ENCODE data around the gene ITPR2. TPM values are rescaled to one million over a fixed set of nuclear protein-coding genes. Genes with fewer than 3 reads are reported as not detected.
"Not testable (repeated sequence)": the region's sequence is repeated elsewhere in the genome, so short reads cannot be mapped to it uniquely, and the experiment has no call there.

ITPR2 gene
- total RNA-seq, 1 experiment from 2014 or later = 9.3 TPM

DNA sequence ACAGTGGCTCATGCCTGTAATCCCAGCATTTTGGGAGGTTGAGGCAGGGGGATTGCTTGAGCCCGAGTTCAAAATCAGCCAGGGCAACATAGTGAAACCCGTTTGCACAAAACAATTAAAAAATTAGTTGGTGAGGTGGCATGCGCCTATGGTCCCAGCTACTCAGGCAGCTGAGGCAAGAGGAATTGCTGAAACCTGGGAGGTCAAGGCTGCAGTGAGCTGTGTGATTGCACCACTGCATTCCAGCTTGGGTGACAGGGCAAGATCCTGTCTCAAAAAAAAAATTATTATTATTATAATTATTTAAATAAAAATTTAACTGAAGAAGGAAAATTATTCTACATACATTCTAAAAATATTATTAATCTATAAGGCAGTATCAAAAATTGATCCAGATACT lies 164.1 kb downstream of the ITPR2 start:
- DNase-seq (ENCODE audit: low spot score) = no peak

DNA sequence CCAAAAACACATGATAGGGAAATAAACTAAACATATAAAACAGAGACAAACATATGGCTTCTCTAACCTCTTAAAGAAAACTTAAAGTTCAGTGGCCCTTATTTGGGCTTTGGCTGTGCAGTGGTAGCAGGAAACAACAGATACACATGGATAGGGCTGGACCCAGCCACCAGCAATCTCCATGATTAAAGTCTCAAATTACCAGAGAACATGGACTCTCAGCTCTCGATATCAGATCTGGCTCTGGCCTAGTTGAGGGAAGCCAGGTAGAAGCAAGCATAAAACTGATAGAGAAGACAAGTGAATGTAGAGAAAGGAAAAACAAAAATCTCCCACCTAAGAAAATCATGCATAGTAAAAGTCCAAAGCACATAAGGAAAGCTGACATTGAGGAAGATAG lies 164.8 kb downstream of the ITPR2 start:
- DNase-seq (ENCODE audit: low spot score) = no peak

DNA sequence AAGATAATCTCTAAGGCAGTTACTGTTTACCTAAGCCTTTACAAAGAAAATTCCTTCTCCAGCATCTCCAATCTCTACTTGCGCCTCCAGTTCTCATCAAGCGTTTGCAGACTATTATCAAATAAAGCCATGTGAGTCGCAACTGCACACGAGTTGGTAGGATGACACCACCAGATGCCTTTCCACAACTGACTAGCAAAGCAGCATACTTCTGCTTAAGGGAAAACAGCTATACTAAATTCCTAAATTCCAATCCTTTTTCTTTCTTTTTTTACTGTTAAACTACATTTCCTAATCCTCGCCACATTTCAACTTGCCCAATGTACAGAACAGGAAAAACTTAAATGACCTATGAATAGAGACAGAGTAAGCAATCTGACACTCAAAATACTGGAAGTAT lies 166.7 kb downstream of the ITPR2 start:
- no peak for DNase-seq (ENCODE audit: low spot score)

DNA sequence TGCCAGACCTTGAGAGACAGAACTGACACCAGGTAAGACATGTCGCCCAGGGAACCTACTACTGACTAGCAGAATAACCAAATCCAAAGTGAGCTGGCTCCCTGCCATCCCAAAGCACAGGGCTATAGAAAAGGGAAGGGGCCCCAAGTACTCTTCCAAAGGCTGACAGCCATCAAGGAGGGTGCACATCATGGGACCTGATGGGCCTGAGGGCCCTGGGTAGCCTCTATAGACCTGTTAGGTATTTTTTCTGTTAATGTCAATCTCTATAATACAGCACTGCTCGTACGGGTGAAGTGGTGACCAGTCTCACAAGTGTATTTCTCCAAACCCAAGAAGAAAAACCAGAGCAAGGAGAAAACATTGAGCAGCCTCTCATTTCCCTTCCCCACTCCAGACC lies 171.6 kb downstream of the ITPR2 start:
- DNase-seq (ENCODE audit: low spot score) = no peak

DNA sequence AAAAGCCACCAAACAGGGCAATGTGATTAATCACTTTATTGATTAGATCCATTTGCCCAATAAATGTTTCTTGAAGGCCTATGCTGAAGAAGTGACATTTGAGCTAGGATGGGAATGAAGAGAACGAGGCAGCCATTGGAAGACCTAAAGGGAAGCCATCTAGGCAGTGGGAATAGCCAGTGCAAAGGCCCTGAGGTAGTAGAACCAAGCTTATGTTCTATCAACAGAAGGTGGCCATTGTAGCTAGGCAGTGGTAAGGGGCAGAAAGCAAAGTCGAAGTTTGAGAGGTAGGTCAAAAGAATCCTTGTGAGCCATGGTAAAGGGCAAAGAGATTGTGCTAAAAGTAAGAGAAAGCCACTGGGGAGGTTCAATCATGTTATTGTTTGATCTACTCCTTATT lies 173.1 kb downstream of the ITPR2 start:
- DNase-seq (ENCODE audit: low spot score) = no peak

DNA sequence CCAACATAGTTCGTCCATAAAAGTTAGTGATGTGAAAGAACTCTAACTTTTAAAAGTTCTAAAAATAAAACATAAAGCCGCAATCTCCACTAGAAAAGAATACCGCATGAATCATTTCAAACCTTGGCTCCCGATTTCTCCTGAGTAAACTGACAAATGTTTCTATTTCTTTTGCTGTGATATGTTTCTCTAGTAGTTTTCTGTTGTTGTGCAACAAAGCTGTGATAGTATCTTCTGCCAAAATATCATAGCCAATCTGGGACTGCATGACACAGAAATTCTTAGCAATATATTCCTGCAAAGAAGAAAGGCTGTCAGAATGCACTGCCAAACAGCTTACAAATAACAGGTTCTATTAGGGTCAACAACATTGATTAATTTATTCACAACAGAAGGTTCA lies 174.0 kb downstream of the ITPR2 start:
- DNase-seq (ENCODE audit: low spot score) = no peak

DNA sequence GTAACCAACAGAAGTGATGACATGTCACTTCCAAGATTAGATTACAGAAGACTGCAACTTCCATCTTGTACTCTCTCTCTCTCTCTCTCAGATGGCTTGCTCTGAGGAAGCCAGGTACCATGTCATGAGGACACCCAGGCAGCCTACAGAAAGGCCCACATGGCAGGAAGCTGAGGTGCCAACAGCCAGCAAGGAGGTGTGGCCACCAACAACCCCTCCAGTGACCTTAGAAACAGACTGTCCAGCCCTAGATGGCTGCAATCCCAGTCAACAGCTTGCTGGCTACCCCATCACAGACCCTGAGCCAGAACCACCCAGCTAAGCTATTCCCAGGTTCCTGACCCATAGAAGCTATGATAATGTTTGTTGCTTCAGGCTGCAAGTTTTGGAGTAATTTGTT lies 178.4 kb downstream of the ITPR2 start:
- no peak for DNase-seq (ENCODE audit: low spot score)

DNA sequence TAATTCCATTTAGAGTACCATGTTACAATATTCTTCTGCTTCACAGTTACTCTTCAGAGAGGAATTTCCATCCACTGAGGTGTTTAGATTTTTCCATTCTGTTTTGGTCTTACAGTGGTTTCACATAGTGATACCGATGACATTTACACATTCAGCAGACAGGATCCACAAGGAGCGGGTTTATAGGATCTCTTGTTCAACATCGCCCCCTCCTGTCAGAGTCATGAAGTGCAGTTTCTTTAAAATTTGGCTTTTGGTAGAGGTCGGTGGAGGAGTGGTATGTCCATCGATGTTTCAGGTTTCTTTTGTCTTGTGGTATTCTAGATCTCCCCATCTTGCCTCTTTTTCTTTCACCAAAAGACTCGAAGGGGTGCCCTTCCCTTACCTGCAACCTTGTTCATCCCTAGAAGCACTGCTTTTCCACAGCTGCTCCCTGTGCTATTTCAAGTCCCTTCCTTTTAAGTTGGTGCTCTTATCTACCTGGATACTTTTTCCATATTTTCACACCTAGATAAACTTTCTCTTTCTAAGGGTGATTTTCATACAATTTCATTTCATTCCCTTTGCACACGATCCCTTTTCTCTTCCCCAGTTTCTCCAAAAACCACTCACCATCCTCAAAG lies 181.3 kb downstream of the ITPR2 start:
- peak; percentile 57 for DNase-seq (ENCODE audit: low spot score)

DNA sequence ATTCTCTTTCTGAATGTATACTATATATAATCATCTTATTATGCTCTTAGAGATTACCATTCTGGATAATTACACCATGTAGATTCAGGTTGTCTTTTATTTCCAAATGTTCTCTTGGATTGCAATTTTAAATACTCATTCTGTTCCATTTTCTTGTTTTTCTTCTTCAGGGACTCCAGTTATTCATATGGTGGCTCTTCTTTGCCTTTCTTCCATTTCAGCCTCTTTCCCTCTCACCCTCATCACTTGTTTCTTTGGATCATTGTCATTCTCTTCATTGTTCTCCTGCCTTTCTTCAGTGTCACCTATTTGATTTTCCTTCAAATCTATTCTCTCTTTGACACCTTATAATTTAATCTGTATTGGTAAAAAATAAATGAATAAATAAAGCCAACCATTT lies 182.0 kb downstream of the ITPR2 start:
- DNase-seq (ENCODE audit: low spot score) = no peak

DNA sequence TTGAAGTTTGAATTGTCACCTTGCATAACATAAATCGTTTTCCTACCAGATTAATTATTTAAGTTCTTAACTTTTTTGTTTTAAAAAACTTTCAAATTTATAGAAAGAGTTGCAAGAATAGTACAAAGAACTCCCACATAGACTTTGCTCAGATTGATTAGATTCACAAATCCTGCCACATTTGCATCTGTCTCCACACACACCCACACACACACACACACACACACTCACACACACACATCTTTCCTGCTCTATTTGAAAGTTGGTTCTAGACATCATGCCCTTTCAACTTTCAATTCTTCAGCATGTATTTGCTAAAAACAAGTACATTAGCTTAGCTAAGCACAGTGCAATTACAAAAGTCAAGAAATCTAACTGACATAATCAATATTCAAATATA lies 184.0 kb downstream of the ITPR2 start:
- no peak for DNase-seq (ENCODE audit: low spot score)

DNA sequence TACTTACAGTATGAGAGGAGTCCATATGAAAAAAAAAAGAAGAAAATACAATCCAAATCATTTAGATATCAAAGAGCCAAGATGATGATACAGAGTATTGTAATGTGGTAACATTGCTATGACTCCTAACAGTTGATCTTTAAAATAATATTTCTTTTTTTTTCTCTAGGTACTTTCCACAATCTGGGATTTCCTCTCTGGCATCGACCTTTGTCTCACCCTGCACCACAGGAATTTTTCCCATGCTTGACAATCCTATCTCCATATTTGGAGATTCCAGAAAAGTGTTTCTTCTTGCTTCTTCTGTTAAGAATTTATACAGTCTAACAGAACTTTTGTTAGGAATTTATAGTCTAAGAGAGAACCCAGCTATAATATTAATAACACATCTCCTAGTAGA lies 184.4 kb downstream of the ITPR2 start:
- peak; percentile 62 for DNase-seq (ENCODE audit: low spot score)

DNA sequence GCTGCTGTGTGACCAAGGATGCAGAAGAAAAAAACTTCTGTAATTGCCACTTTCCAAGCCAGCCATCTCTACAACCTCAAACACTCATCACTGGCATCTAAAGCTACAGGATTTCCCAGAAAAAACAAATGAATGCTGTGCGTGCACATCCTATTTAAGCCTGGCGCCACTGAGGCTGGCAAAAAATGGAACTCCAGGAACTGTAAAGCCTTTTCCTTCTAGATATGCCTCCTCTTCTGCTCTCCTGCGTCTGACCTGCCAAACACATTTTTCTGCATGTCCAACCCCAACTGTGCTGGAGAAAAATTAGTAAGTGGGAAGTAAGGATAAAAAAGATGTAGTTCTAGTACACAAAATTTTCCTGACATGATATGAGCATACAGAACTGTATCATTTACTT lies 184.9 kb downstream of the ITPR2 start:
- no peak for DNase-seq (ENCODE audit: low spot score)

DNA sequence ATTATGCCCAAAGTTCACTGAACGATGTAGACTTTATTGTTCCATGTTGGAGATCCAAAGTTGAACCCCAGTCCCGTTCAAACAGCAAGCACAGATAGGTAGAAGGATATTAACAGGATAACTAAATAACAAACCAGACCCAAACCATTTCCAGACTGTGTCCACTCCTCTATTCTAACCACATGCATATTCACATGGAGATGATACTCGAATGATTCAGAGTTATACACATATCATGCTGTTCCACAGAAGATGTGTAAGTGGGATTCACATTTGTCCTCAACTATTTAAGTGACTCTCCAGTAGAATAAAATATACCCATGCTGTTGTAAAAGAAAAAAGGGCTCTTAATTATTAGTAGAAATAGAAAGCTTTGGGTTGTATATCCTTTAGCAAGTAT lies 185.9 kb downstream of the ITPR2 start:
- no peak for DNase-seq (ENCODE audit: low spot score)

DNA sequence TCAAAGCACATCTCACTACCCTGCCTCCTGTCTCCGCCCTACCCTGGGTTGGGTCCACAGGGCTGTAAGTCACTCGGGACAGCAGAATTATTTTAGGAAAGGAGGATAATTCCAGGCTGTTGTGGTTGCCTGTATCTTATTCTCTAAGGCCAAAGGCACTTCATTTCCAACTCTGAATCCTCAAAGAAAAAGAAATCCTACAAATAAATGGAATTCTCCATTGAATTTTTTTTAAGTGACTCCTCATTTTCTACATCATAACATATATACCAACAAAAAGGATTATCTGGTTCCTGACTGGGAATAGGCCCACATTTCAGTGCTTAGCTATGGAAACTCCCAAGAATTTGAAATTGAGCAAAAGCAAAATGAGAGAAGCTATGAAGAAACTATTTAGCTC lies 186.4 kb downstream of the ITPR2 start:
- no peak for DNase-seq (ENCODE audit: low spot score)

DNA sequence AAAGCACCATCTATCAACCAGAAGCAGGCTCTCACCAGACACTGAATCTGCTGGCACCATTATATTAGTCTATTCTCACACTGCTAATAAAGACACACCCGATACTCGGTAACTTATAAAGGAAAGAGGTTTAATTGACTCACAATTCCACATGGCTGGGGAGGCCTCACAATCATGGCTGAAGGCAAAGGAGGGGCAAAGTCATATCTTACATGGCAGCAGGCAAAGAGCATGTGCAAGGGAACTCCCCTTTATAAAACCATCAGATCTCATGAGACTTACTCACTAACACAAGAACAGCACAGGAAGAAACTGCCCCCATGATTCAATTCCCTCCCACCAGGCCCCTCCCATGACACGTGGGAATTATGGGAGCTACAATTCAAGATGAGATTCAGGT lies 188.6 kb downstream of the ITPR2 start:
- DNase-seq (ENCODE audit: low spot score) = not testable (repeated sequence)

DNA sequence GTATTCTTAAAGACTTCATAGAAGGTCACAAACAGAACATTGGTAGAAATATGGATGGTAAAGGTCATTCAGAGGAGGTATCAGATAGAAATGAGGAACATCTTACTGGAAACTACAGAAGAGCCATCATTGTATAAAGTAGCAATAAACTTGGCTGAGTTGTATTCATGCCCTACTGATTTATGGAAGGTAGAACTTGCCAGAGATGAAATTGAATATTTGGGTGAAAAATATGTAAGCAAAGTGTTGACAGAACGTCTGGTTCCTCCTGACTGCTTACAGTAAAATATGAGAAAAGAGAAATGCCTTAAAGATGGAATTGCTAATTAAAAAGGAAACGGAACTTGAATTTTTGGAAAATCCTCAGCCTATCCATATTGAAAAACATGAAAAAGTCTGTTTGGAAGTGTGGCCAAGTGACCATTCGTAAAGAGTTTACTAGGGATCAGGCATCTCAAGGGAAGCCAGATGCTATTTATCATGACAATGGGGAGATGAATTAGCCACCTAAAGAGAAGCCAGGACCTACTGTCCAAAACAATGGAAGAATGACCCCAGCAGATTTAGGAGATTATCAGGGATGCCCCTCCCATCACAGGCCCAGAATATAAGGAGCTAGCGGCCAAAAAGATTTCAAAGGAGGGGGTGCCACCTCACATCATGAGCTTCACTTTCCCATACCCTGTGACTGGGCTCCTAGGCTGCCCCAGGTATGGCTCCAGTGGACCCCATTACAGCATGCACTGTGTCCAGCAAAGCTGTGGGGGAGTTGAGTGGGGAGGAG lies 189.3 kb downstream of the ITPR2 start:
- DNase-seq (ENCODE audit: low spot score) = no peak

DNA sequence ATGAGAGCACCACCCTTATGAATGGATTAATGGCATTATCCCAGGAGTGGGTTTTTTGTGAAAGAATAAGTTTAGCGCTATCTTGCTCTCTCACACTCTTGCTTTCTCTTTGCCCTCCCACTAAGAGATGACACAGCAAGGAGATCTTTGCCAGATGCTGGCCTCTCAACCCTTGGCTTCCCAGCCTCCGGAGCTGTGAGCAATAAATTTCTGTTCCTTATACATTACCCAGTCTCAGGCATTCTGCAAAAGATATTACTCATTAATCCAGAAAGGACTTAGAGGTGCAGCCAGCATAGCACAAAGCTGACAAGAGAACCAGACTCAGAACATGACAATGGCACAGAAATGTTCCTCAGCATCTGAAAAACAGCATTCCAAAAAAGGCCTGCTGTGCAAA lies 190.6 kb downstream of the ITPR2 start:
- DNase-seq (ENCODE audit: low spot score) = no peak

DNA sequence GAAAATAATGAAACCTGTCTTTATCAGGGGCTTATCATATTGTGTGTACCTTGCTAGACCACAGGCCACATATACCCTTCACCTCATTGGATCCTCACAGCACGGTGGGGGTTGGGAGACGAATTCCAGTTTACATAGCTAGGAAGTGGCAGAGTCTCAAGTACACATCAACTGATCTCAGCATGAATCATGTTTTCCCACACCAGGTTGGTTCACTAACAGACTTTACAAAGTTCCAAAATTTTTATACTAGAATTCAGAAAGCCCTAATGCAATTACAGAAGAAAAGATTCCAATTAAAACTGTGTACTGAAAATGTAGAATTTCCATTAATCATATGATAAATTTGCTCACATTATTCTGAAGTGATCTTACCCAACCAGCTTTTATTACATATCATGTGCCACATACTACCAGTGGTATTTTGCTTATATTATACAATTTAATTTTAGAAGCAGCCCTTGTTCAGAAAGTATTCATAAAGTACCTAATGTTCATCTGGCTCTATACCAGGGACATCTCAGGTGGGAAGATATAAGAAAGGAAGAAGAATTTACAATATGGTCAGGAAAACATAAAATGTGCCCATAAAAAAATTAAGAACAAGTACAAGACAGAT lies 196.2 kb downstream of the ITPR2 start:
- DNase-seq (ENCODE audit: low spot score) = peak; percentile 61

DNA sequence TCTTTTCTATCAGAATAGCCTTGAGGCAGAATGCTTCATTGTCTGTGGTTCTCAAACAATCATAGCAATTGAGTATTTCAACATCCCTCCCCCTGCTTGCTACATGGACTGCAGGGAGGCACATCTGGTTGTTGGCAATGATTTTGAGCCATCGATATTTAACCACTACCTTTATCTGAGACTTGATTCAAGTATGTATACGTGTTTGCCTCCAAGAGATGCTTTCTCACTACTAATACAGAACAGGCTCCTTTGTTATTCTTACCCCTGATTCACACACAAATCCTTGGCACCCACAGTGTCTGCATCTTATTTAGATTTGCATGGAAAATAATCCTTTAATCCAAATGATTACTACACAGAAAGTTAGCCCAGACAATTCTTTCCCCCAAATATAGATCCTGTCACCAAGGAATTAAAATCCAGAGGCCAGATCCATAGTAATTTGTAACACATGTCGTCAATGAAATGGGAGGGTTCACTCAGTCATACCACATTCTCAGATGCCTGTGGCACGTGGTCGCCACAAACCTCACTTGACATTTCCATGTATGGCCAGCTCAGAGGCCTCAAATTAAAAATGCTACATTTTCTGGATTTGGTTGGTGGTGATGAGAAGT lies 199.3 kb downstream of the ITPR2 start:
- DNase-seq (ENCODE audit: low spot score) = peak; percentile 53

DNA sequence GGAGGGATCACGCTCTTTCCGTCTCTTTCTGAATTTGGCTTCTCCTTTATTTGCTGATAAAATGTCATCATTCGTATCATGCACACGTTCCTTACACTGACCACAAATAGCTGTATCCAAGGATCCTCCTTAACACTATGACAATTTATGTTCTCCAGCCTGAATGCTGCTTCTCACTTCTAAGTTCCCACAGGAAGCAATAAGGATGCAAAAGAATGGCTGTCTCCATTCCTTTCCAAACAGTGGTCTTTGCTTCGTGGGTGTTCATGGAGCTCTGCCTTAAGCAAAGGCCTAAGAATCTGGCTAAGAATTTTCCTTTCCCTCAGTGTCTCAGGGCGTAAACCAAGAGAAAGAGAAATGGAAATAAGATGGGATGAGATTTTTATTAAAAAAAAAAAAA lies 200.2 kb downstream of the ITPR2 start:
- no peak for DNase-seq (ENCODE audit: low spot score)

DNA sequence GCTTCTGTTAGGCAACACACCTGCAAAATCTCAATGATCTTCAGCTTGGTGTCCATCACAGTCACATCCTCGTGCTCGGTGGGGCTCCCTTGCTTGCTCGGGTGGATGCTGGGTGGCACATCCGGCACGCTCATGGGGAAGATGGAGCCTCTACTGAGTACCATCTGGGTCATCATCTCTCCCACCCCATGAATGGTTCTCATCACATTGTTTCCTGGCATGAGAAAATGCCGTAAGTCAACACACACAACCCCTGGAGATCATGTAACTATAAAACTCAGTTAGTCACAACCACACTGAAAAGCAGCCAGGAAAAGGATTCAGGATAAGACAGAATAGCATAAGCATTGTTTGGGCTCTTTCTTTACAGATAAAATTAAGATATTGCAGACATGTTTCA lies 201.1 kb downstream of the ITPR2 start:
- DNase-seq (ENCODE audit: low spot score) = no peak

DNA sequence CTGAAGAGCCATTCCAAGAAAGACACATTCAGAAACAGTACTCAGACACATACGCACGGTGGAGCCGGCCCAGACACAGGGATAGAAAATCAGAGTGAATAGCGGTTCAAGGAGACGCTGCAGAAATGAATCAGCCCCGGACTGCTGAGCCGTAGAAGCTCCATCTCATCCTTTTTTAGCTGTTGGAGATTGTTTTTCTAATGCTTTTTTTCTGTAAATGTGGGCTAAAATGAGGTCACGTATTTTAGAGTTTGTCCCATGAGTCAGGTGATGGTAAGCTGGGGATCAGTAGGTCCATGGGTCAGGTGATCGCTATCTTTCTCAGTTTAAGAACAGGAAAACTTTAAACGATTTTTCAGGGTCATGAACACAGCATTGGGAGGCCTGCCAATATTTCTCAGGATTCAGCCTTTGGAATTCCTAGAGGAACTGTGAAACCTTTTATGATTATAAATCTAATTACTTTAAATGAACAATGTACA lies 202.4 kb downstream of the ITPR2 start:
- peak; percentile 36 for DNase-seq (ENCODE audit: low spot score)

DNA sequence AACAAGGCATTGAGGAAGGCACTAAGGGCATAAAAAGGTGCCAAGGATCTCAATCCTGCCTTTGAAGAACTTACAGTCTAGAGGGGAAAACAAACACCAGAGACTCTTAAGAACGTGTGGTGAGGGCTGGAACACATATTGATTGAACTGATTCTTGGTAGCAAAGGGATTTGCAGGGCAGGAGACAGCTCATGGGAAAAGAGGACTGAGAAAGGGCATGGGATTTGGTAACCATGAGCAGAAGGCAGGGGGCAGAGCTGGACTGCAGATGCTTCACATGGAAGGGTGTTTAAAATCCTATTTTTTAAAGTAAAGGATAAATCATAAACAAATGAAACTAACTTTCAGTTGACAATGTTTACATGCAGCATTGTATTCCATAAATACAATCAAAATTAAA lies 203.1 kb downstream of the ITPR2 start:
- no peak for DNase-seq (ENCODE audit: low spot score)

Data from H4 (cell line).